Stimulated activated CD4-positive, alpha-beta T cell treated with anti-CD3 and anti-CD28 coated beads, Interleukin-12 subunit alpha, Interleukin-12 subunit beta, amount 100 ng/mL, for 24 hours (primary cell): ENCODE results near the gene CRACDL.

Experiments used
- DNase-seq, 2 experiments: peaks; one replicate each; pipeline ENCODE4 v3.0.0-alpha.2; 2020; ENCODE audit warnings: low read depth in 2 of 2

The CRACDL gene

DNA sequence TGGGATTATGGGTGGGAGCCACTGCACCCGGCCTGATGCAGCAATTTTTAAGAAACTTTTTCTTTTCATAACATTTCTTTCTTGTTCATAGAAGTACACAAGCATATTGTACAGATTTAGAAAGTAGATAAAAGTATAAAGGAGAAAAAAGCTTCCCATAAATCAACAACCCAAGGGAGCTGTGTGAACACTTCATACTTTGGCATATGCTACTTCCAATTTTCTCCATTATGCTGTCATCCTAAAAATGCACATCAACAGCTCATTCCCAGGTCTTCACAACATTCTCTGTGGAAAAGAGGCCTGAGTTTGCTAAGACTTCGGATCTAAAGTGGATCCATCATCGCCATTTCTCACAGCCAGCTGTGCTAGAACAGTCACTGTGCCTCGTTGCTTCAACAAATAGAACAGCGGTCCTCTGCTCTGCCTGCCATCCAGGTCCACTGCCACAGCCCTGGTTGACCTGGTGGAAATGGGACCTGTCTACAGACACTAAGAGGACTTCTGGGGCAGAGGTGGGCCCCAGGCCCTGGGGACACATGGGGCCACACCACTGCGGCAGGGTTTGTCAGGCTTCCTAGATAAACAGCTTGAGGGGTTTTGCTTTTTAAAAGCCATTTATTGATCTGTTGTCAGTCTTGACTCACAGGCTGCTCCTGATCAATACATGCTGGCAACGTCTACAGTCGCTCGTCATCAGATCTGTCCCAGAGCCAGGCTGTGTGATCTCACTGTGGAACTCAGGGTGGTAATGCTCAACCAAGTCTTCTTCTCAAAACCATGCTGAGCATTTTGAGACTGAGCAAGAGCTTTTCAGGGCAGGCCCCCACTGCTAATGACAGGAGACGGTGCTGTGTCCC, 132.4 kb downstream of the CRACDL start:
- no peak for DNase-seq

DNA sequence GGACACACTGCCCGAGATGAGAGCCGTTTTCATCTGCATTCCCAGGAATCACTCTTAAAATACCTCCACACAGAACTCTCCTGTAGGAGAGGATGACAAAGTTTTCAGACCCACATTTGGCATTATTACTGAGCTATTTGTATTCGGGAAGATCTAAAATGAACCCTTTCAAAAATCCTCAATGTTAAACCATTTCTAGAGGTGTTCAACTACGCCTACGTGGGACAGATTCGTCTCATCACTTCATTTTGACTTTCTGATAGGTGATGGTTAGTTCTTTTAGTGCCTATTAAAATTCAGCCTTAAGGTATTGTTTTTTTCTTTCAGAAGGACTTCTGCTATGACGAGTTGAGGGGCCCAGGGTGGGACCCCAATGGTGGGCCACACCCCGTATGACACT, 133.7 kb downstream of the CRACDL start:
- no peak for DNase-seq

GRCh38 chr2:98801921-98802321, 134.1 kb downstream of the CRACDL start:
- DNase-seq = no peak

- no peak for DNase-seq
Observed at GRCh38 chr2:98801286-98801685, 134.7 kb downstream of the CRACDL start.

- DNase-seq = no peak
Observed at GRCh38 chr2:98800330-98801064, 135.5 kb downstream of the CRACDL start.

DNA sequence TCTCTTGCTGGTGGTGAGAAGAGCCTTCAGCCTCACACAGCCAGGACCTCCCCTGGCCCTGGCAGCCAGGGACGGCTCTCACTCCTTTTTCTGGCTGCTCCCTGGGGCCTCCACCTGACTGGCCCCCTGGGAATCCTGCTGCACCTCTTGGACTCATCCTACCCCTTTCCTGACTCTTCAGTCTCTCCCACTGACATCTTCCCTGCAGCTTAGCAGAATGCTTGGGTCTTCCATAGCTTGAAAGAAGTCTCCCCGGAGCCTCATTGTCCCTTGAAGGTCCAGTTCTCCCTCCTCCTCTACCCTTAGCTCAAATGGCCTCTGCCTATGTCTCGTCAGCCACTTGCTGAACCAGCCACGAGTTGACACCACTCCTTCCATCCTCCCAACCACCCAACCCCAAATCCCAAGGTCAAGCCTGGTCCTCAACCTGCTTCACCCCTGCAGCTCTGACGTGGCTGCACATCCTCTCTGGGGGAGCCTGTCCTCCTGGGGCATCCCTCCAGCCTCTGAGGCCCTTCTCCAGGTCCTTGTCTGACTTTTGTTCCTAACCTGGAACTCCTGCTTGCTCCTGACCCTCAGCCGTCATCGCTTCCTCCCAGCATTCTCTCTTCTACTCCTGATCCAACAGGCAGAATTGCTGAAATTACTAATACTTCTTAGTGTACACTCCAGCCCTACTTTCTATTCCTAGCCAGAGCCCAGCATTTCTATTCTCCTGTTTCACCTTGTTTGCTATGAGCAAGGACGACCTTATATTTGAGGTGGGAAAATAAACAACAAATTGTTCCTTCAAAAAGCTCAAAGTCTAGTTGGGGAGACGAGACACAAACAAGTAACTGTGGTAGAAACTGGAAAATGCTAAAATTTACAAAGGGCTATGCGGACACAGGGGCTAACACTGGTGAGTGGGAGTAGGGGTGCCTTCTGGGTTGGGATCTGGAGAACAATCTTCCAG, 136.4 kb downstream of the CRACDL start:
- DNase-seq = no peak

DNA sequence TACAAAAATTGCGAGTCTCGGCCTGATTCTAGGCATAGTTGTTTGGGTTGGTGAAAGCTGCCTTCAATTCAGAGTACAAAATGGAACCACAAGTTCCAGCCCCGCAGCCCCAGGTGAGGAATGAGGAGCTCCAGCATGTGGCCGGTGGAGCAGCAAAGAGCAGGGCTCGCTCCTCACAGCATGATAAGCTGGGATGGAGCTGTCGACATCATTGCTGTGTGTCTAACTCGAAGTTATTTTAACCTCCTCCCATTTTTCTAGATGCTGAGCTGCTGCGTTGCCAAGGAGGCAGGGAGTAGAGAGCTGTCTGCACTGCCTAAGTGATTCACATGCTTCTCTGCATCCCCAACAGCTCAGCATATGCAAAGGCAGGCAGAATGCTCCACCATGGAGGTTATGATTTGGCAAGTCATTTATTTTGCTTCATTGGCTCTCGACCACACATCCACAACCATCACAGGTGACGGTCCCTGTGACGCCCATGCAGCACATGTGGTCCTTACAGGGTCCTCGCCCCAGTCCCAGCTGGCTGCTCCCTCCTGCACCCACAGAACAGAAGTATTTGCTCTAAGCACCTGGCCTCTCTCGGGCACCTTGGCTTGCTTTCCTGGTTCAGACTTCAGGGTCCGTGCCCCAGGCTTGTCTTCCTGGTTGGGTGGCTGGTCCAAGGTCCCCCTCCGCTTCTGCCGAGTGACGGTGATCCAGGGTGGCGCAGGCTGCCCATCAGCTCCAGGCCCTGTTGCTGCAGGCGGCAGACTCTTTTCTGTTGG, 139.1 kb downstream of the CRACDL start:
- no peak for DNase-seq

DNA sequence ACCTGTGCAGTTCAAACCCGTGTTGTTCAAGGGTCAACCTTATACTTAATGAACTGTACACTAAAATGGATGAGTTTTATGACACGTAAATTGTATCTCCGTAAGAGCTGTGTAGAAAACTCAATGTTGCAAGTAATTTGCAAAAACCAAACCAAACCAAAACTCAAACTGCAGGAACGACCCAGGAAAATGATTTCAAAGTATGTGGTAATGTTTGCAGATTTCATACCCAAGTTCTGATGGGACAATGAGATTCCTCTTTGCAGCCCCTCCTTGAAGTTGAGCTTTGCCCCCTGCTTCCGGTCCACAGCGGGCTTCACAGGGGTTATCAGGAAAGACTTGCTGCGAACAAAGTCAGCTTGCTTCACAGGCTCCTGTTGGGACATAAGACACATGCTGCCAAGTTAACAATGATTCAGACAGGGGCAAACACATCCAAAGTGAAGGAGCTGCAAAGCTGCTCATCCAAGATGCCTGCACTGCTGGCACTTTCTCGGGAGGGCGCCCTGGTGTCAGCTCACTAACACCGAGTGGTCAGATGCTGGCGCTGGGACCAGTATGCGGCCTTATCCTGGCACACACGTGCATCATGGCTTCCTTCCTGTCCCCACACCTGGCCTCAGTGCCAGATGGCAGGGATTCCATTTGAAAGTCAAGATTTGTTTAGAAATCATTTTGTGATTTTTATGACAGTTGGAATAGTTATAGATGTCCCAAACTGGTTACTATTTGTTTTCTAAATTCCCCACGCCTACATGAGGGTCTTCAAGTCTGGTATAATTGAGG, 139.9 kb downstream of the CRACDL start:
- DNase-seq = no peak

- no peak for DNase-seq
Observed at GRCh38 chr2:98793897-98794830, 141.9 kb downstream of the CRACDL start.

GRCh38 chr2:98793275-98793674, 142.8 kb downstream of the CRACDL start:
- DNase-seq = no peak

DNA sequence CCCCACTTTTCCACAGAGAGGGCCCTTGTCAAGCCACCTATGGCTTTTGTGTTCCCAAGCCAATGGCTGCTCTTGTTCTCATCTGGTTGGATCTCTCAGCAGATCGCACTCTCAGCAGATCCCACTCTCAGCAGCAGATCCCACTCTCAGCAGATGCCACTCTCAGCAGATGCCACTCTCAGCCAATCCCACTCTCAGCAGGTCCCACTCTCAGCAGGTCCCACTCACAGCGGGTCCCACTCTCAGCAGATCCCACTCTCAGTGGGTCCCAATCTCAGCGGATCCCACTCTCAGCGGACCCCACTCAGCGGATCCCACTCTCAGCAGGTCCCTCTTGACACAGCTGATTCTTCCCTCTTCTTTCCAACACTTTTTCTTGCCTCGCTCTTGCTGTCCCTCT, 145.8 kb downstream of the CRACDL start:
- DNase-seq = no peak

- DNase-seq = no peak
Observed at GRCh38 chr2:98787700-98788099, 148.3 kb downstream of the CRACDL start.

- DNase-seq = no peak
Observed at GRCh38 chr2:98786179-98786578, 149.8 kb downstream of the CRACDL start.

GRCh38 chr2:98782570-98782969, 153.5 kb downstream of the CRACDL start:
- no peak for DNase-seq

DNA sequence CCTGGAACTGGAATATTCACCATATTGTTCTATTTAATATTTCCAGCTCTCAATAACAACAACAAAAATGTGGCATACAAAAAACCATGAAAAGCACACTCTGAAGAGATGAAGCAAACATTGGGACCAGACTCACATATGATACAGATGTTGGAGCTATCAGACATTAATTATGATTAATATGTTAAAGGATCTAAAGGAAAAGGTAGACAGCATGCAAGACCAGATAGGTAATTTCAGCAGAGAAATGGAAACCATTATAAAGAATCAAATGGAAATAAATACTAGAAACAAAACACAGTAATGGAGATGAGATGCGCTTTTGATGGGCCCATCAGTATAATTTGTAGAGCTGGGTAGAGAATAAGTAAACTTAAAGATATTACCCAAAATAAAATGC, 154.2 kb downstream of the CRACDL start:
- no peak for DNase-seq

DNA sequence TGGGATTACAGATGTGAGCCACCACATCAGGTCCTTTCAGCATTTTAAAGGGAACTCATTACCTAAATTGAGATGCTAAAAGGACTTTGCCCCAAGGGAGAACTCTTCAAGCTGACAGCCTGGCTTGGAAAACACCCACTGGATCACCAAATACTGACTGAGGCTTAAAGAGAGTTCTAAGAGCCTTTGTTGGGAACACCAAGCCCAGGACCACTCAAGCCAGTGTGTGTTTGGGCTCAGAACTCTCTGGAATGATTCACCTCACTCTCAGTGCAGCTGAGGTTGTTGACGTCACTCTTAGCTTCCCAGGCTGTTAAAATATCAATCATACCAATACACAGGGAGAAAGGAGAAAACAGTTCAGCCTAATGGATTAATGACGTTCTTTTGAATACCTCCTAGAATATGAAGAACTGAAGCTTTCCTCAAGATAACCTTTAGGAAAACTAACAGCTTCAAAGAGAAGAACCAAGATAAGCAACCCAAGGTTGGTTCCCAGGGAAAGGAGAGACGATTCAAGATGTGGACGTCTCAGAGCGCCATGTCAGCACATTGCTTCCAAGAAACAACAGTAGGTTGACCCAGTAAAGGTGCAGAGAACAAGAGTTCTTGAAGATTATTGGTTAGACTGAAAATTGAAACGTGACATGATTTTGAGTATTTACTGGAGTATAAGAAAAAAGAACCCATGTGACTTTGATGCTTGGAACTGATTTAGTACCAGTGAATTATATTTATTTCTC, 157.1 kb downstream of the CRACDL start:
- DNase-seq = no peak

DNA sequence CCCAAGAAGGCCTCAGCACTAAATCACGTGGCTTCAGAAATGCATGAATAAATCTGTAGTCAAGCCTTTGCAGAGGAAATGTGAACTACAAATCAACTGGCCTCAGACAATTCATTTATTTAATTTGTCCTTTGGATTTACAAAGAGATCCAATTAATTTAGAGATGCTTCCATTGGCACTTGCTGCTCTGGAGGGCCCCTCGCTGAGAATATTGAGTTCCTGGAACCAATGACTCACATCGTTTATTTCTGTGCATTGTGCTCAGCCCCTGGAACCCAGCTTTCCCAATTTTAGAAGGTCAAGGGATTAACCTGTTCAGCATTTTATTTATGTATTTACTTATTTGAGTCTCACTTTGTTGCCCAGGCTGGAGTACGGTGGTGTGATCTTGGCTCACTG, 157.9 kb downstream of the CRACDL start:
- DNase-seq = no peak

DNA sequence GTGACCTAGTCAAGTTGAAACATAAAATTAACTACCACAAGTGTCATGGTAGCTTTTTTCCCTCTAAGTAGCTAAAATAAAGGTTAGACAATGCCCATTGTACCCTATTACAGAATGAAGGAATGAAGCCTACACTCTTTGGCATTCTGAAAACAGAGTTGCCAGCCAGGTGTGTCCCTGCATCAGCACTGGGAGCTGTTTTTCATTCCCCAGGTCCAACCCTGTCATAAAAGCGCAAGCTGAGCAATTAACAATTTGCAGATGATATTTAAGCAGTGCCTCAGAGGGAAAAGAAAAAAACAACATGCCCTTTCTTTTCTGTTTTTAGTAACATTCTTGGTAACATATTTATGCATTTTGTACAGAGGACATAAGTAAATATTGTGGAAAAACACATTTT, 158.3 kb downstream of the CRACDL start:
- DNase-seq = no peak

GRCh38 chr2:98777076-98777475, 158.9 kb downstream of the CRACDL start:
- no peak for DNase-seq
